GM12878 (cell line): Measurements from ENCODE around the gene GALNS.

Experiments used
- EGR1 ChIP-seq, 2 experiments: IDR thresholded peaks; 1 replicate in 1 of 2; 2 replicates in 1 of 2; pipeline ENCODE4 v1.6.1; 2011 to 2012; ENCODE audit warnings: low read depth in 2 of 2, low read length in 2 of 2, borderline replicate concordance in 1 of 2, mild to moderate bottlenecking in 1 of 2, moderate library complexity in 1 of 2
- EZH2 ChIP-seq: IDR thresholded peaks from 2 replicates; pipeline ENCODE4 v1.6.1; 2012; ENCODE audit warnings: low read depth, mild to moderate bottlenecking, control low read depth, inconsistent platforms, low read length, borderline replicate concordance; ENCODE audit not compliant: control insufficient read depth
- NR2C2 ChIP-seq: IDR thresholded peaks from 2 replicates; pipeline ENCODE4 v1.6.1; 2011; ENCODE audit warnings: borderline replicate concordance, low read depth; ENCODE audit not compliant: control insufficient read depth, insufficient read length
- SIX5 ChIP-seq: IDR thresholded peaks from 2 replicates; pipeline ENCODE4 v1.6.1; 2011; ENCODE audit warnings: mild to moderate bottlenecking, low read depth, low read length, moderate library complexity; ENCODE audit not compliant: severe bottlenecking
- TF ChIP-seq, protein P1 (sequence below): IDR thresholded peaks from 2 replicates; pipeline ENCODE4 v1.6.1; 2012; ENCODE audit warnings: low read depth, low read length, improper control_type of control experiment
- TF ChIP-seq, protein P2 (sequence below): fragments of 450-650 bp; IDR thresholded peaks from 2 replicates; pipeline ENCODE4 v1.6.1; 2017; ENCODE audit warnings: mild to moderate bottlenecking, low read depth, inconsistent platforms; ENCODE audit not compliant: poor library complexity, severe bottlenecking

DNA sequence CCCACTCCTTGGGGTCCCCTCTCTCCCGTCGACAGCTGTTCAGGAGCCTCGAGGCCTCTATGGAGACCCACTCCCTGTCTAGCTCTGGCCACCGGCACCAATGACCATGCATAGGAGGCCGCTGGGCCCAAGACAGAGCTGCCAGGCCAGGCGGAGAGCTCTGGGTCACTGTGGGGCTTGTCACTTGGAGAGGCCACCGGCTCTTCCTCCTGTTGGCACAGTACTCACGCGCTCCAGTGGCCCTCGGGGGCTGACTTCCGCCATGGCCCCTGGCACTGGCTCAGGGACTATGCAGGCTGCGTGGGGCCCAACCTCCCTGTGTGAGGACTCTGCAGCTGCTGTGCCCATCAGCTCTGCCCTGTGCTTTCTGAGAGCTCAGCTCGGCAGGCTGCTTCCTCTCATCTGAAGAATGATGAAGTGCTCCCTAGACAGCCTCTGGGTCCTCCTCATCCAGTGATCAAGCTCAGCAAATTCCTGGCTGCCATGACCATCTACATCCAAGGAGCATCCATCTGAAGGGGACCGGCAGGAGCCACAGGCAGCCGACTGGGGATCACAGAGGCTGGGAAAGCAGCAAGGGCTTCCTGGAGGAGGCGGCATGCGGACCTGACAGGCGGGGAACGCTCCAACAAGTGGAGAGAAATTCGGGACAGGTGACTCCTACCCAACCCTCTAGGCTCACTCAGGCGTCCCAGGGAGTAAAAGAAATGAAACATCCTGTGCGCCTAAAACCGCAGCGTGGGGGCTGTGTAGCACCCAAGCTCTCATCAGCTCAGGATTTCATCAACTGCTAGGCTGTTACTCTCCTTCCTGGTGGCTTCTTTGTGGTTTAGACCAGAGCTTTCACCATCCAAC is 16.8 kb downstream of the GALNS start:
- TF ChIP-seq EZH2 = no peak
- TF ChIP-seq, protein P1, sequence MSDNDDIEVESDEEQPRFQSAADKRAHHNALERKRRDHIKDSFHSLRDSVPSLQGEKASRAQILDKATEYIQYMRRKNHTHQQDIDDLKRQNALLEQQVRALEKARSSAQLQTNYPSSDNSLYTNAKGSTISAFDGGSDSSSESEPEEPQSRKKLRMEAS = no peak
- TF ChIP-seq, protein P2, sequence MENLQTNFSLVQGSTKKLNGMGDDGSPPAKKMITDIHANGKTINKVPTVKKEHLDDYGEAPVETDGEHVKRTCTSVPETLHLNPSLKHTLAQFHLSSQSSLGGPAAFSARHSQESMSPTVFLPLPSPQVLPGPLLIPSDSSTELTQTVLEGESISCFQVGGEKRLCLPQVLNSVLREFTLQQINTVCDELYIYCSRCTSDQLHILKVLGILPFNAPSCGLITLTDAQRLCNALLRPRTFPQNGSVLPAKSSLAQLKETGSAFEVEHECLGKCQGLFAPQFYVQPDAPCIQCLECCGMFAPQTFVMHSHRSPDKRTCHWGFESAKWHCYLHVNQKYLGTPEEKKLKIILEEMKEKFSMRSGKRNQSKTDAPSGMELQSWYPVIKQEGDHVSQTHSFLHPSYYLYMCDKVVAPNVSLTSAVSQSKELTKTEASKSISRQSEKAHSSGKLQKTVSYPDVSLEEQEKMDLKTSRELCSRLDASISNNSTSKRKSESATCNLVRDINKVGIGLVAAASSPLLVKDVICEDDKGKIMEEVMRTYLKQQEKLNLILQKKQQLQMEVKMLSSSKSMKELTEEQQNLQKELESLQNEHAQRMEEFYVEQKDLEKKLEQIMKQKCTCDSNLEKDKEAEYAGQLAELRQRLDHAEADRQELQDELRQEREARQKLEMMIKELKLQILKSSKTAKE = no peak
- no peak for TF ChIP-seq EGR1 (IDR thresholded peaks at IDR 0.05; ENCODE audit: borderline replicate concordance in 1 of 2, low read depth in 2 of 2, low read length in 2 of 2)
- TF ChIP-seq SIX5 = no peak
- TF ChIP-seq NR2C2 = no peak
